Measurements from ENCODE around the gene HIC1.

The HIC1 gene

DNA sequence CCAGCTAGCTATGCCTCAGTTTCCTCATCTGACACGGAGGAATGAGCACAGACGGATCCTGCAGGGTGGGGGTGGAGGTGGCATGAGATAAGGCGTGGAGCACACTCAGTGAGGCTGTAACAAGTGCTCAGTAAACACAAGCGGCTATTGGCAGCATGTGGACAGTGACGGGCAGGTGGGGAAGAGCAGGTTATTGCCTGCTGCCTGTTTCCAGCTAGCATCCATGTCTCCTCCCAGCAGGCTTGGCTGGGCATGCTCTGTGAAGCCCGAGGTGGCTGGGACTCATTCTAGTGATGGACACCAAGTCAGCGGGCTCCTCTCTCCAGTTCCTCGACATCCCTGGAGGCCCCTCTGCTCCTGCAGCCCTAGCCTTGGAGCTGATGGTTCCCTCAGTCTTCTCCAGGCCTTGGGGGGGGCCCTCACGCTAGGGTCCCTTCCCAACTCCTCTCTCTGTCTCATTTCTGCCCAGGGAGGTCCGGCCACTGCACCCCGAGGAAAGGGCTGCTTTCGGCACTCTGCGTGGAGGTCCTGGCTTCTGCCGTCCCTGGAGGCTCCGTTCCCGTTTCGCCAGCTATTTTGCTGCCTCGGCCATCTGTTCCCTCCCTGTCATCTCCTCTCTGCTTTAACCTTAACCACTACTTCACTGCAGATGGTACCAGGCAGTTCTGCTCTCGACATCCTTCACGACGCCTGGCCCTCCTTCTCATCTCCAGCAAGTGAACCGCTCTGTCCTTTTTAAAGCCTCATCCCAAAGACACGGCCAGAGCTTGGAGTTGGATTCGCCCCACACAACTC is 36.0 kb upstream of the HIC1 start:
- FAIRE-seq (no peak), DNase-seq (ENCODE audit: insufficient read length) (no peak)
- TF ChIP-seq POLR2AphosphoS5 (IDR thresholded peaks at IDR 0.05; ENCODE audit: low read depth, low read length) = no peak
- no peak for TF ChIP-seq TAF1 (IDR thresholded peaks at IDR 0.05; ENCODE audit: borderline replicate concordance, low read depth, low read length)
- TF ChIP-seq POLR2A (IDR thresholded peaks at IDR 0.05; ENCODE audit: low read depth, low read length) = no peak

DNA sequence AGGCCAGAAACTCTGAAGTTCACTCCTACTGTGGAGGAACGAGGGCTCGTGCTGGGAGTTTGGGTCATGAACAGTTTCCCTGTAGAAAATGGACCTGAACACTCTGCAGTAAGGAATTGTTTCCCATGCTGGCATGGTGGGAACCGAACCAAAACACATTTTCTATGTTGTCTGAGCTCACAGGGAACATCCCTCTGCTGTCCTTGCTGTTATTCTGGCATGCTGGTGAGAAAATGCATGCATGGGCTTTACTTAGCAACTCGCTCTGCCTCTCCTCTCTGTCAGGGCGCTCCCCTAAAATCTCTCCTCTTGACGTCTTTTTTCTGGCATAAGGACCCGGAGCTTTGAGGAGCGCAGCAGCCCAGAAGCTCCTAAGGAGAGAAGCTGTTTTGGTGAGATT is 35.2 kb upstream of the HIC1 start:
- no peak for FAIRE-seq
- TF ChIP-seq POLR2AphosphoS5 (IDR thresholded peaks at IDR 0.05; ENCODE audit: low read depth, low read length) = no peak
- DNase-seq (ENCODE audit: insufficient read length) = no peak

DNA sequence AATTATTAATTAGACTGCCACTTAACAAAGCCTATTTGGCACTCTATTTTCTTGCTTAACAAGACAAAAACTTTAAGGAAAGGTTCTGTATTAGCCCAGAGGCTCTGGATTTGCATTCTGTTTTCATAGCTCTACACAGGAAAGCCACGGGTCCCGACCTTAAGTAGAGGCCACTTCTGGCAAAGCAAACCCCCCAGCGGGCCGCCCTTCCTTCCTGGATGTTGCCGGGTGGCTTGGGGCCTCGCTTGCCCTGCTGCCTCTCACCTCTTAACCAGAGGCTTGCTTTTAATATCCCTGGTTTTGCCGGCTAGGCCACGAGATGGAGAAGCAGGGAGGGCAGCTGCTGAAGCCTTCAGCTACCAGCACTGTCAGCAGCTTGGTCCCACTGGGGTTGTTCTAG is 34.2 kb upstream of the HIC1 start:
- no peak for TF ChIP-seq POLR2A (IDR thresholded peaks at IDR 0.05; ENCODE audit: low read depth, low read length)
- no peak for TF ChIP-seq TAF1 (IDR thresholded peaks at IDR 0.05; ENCODE audit: borderline replicate concordance, low read depth, low read length)
- TF ChIP-seq POLR2AphosphoS5 (IDR thresholded peaks at IDR 0.05; ENCODE audit: low read depth, low read length) = no peak
- no peak for FAIRE-seq
- DNase-seq (ENCODE audit: insufficient read length) = no peak

DNA sequence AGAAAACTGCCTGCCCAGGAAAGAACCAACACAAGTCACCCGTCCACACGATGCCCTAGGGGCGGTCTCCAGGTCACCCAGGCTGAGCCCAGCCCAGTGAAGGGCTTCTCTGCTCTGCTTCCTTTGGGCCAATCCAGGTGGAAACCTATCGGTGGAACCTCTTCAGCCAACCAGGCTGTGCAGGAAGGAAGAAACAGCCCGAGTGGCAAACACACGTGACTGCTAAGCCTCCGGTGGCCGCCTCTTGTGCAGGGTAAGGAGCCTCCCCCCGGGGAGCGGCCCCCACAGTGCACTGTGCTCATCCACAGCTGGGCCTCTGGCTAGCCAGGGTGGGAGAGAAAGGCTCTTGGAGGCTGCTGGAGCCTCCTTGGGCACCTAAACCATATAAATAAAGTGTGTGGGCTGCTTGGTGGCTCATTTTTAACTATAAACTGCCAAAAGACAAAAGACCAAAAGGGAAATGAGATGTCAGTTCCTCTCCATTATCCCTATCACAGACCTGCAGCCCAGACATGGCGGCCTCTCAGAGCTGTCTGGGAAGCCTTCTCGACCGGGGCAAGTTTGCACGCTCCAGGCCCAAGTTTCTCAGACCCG is 32.2 kb upstream of the HIC1 start:
- DNase-seq (ENCODE audit: insufficient read length) (no peak), FAIRE-seq (no peak)
- TF ChIP-seq POLR2AphosphoS5 (IDR thresholded peaks at IDR 0.05; ENCODE audit: low read depth, low read length) (no peak), POLR2A (IDR thresholded peaks at IDR 0.05; ENCODE audit: low read depth, low read length) (no peak)

DNA sequence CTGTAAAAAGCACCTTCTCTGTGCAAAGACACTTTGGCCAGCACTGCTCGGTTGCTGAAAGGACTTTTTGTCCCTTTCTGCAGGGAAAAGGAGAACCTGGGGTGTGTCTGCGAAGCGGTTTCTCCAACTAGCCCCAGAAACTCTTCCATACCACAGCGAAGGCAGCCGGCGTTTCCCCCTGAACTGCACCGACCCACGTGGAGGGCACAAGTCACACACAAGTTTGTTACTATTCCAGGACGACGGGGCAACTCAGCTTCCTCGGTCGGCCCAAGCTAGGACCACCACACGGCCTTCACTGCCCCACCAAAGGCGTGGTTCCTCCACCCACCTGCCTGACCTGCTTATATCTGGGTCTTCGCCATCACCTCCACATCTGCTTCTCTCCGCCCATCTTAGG is 31.6 kb upstream of the HIC1 start:
- DNase-seq (ENCODE audit: insufficient read length) (no peak), FAIRE-seq (no peak)
- no peak for TF ChIP-seq POLR2A (IDR thresholded peaks at IDR 0.05; ENCODE audit: low read depth, low read length)
- TF ChIP-seq POLR2AphosphoS5 (IDR thresholded peaks at IDR 0.05; ENCODE audit: low read depth, low read length) = no peak
- TF ChIP-seq TAF1 (IDR thresholded peaks at IDR 0.05; ENCODE audit: borderline replicate concordance, low read depth, low read length) = no peak

DNA sequence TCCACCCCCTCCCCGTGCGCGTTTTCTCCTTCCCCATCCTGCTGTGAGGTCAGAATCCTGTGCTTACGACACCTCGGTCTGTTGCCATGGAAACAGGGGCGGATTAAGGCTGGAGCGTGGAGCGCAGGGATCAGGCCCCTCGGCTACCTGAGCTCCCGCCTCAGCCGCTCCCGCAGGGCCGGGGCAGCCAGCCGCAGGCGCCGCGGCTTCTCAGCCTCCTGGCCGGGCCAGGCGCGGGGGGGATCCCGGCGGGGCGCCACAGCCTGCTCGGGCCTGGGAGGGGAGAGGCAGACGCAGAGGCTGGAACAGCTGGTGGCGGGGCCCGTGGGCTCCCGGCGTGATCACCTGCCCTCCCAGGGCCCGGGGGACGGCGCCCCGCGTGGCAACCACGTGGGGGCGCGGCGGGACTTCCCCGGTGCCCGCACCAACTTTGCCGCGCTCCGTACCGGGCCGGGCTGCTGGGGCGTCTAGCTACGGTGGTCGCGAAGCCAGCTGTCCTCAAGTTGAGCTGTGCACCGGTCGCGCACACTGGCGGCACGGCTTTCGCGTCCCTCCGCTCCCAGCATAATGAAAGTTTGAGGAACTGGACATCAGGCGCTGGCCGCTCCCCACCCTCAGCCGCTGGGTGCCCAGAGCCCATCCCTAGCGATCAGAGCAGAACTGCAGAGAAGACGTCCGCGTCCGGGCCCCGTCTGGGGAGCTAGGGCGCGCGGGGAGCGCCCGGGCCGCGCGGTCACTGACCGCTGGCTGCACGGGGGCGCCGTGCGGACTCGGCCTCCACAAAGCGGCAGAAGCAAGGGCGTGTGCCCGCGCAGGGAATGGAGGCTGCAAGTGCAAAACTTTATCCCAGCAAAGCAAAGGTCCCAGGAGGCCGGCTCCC is 31.0 kb upstream of the HIC1 start:
- no peak for TF ChIP-seq POLR2A (IDR thresholded peaks at IDR 0.05; ENCODE audit: low read depth, low read length)
- TF ChIP-seq POLR2AphosphoS5 (IDR thresholded peaks at IDR 0.05; ENCODE audit: low read depth, low read length) = no peak
- TF ChIP-seq TAF1 (IDR thresholded peaks at IDR 0.05; ENCODE audit: borderline replicate concordance, low read depth, low read length) = no peak
- DNase-seq (ENCODE audit: insufficient read length) (no peak), FAIRE-seq (no peak)

DNA sequence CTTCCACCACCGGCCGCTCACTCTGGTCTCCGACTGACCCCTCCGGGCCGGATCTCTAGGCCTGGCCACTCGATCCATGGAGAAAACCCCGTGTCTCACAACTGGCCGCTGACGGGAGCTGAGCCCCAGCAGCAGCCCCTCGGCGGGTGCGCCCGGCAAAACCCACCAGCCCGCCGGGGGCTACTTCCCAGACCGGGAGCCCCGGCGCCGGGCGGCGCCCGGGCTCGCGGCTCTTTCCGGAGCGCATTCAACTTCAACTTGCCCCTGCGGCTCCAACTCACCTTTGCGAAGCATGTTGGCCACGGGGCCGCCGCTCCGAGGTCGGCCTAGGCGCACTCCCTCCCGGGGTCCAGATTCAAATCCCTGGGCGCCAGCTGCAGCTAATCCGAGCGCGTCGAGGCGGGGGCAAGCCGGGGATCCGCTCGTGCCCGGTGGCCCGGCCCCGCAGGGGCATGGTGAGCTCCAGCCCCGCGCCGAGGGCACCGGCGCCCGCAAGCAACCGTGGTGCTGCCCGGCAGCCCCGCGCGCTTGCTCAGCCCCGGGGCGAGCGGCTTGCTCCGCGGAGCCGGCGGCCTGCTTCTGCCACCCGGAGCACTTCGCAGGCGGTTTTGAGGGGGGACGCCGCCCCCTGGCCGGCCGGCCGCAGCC is 30.2 kb upstream of the HIC1 start:
- TF ChIP-seq TAF1 (IDR thresholded peaks at IDR 0.05; ENCODE audit: borderline replicate concordance, low read depth, low read length) (no peak), POLR2AphosphoS5 (IDR thresholded peaks at IDR 0.05; ENCODE audit: low read depth, low read length) (no peak), POLR2A (IDR thresholded peaks at IDR 0.05; ENCODE audit: low read depth, low read length) (no peak)
- no peak for FAIRE-seq

DNA sequence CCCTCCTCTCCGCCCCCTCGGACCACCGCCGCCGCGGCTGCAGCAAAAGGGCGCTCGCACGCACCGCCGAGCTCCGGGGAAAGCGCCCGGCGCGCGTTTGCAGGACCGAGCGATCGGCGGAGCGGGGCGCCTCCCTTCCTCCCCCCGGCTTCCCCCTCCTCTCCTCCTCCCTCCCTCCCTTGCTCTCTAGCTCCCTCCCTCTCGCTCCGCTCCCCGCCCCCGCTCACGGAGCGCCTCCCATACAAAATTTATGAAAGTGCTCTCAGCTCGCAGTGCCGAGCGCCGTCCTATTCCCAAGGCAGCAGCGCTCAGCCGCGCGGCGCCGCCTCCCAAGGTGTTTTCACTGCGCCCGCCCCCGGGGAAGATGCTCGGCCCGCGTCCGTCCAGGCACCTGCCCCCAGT is 29.7 kb upstream of the HIC1 start, which contains the start of gene RTN4RL1:
RTN4RL1 (minus strand) TSS at position 115 of the 402 bp plus-strand sequence. CDS start 469 bp downstream, outside the sequence.
- no peak for TF ChIP-seq POLR2AphosphoS5 (IDR thresholded peaks at IDR 0.05; ENCODE audit: low read depth, low read length)
- no peak for TF ChIP-seq TAF1 (IDR thresholded peaks at IDR 0.05; ENCODE audit: borderline replicate concordance, low read depth, low read length)
- no peak for TF ChIP-seq POLR2A (IDR thresholded peaks at IDR 0.05; ENCODE audit: low read depth, low read length)
- DNase-seq (ENCODE audit: insufficient read length) (no peak), FAIRE-seq (no peak)

More for the DNA sequence above, 30.2 kb upstream of the HIC1 start:
- DNase-seq (ENCODE audit: insufficient read length) = no peak

DNA sequence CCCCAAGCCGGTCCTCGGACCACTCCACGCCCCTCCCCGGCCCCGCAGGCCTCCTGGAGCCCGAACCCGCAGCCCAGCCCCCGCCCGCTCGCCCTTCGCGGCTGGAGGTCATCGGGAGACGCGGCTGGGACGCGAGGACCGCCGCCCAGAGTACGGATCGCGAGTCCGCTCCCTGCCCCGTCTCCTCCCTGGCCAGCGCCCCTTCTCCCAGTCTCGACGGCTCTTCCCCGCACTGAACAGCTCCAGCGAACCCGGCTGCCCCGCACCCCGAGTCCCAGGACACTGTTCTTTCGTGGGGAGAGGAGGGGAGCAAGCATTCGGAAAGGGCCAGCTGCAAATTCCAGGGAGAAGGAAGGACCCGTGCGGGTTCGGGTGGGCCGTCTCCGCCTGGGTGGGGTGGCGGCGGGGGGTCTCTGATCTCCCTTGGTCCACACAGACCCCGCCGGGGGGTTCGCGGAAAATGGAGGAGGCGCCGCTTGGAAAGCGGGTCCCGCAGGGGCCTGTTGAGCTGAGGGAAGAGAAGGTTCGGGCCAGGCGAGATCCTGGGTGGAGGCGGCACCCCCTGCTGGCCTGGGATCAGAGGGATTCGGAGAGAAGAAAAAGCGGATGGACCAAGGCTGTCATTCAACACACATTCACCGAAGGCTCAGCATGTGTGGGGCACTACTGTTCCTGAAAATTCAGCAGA is 29.1 kb upstream of the HIC1 start:
- FAIRE-seq (no peak), DNase-seq (ENCODE audit: insufficient read length) (no peak)
- TF ChIP-seq POLR2A (IDR thresholded peaks at IDR 0.05; ENCODE audit: low read depth, low read length) = no peak
- no peak for TF ChIP-seq POLR2AphosphoS5 (IDR thresholded peaks at IDR 0.05; ENCODE audit: low read depth, low read length)
- no peak for TF ChIP-seq TAF1 (IDR thresholded peaks at IDR 0.05; ENCODE audit: borderline replicate concordance, low read depth, low read length)

DNA sequence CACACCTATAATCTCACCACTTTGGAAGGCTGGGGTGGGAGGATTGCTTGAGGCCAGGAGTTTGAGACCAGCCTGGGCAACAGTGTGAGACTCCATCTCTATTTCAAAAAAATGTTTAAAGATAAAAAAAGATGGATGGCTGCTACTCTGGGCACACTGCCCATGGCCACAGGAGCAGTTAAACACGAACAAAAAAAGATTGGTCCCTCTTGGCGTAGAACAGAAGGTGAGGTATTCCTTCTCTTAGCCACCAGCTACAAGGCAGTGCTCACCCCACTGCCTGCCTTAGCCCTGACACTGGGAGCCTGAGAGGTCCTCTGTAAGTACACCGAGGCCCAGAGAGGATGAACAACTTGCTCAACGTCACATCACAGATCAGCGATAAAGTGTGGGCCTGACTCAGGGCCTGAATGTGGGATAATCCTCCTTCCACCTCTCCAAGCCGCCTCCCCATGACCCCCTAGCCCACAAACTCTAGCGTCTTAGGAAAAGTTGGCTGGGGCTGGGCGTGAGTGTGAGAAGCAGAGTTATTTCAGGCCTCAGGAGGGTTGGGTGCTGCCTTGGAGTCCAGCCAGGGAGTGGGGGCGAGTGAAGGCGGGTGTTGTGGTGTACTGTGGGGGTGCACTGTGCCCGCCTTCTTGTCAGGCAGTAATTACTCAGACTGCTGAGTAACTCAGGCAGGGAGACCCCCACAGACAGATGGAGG is 27.2 kb upstream of the HIC1 start:
- FAIRE-seq (no peak), DNase-seq (ENCODE audit: insufficient read length) (no peak)
- TF ChIP-seq POLR2A (IDR thresholded peaks at IDR 0.05; ENCODE audit: low read depth, low read length) (no peak), TAF1 (IDR thresholded peaks at IDR 0.05; ENCODE audit: borderline replicate concordance, low read depth, low read length) (no peak), POLR2AphosphoS5 (IDR thresholded peaks at IDR 0.05; ENCODE audit: low read depth, low read length) (no peak)

Measured in GM12892 (cell line).